HUDEP-2 (cell line): Measurements from ENCODE around the gene EPSTI1.
"Not testable (repeated sequence)": the region's sequence is repeated elsewhere in the genome, so short reads cannot be mapped to it uniquely, and the experiment has no call there.

Experiments
- DNase-seq, 76 experiments: peaks; one replicate each; lab custom pipeline; 2025; ENCODE audit not compliant: unreplicated experiment in 76 of 76; lab: John Stamatoyannopoulos, UW

The EPSTI1 gene

GRCh38 chr13:42991898-42992763 is at the start of gene EPSTI1:
Gene EPSTI1 (minus strand): TSS chr13:42992241. CDS start chr13:42992165, 76 bp downstream.
- DNase-seq: peak in 53 of 76 experiments; percentile 1 to 58 (median 16)

- DNase-seq: no peak
Measured at GRCh38 chr13:43041369-43041921, 49.4 kb upstream of the EPSTI1 start.

DNA sequence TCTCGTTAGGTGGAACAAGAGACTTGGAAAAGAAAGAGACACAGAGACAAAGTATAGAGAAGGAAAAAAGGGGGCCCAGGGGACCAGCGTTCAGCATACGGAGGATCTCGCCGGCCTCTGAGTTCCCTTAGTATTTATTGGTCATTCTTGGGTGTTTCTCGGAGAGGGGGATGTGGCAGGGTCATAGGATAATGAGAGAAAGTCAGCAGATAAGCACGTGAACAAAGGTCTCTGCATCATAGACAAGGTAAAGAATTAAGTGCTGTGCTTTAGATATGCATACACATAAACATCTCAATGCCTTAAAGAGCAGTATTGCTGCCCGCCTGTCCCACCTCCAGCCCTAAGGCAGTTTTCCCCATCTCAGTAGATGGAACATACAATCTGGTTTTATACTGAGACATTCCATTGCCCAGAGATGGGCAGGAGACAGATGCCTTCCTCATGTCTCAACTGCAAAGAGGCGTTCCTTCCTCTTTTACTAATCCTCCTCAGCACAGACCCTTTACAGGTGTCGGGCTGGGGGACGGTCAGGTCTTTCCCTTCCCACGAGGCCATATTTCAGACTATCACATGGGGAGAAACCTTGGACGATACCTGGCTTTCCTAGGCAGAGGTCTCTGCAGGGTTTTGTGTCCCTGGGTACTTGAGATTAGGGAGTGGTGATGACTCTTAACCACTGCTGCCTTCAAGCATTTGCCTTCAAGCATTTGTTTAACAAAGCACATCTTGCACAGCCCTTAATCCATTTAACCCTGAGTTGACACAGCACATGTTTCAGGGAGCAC is 48.7 kb upstream of the EPSTI1 start:
- not testable (repeated sequence) for DNase-seq

- DNase-seq: no peak
Measured at GRCh38 chr13:43039966-43040365, 47.9 kb upstream of the EPSTI1 start.

DNA sequence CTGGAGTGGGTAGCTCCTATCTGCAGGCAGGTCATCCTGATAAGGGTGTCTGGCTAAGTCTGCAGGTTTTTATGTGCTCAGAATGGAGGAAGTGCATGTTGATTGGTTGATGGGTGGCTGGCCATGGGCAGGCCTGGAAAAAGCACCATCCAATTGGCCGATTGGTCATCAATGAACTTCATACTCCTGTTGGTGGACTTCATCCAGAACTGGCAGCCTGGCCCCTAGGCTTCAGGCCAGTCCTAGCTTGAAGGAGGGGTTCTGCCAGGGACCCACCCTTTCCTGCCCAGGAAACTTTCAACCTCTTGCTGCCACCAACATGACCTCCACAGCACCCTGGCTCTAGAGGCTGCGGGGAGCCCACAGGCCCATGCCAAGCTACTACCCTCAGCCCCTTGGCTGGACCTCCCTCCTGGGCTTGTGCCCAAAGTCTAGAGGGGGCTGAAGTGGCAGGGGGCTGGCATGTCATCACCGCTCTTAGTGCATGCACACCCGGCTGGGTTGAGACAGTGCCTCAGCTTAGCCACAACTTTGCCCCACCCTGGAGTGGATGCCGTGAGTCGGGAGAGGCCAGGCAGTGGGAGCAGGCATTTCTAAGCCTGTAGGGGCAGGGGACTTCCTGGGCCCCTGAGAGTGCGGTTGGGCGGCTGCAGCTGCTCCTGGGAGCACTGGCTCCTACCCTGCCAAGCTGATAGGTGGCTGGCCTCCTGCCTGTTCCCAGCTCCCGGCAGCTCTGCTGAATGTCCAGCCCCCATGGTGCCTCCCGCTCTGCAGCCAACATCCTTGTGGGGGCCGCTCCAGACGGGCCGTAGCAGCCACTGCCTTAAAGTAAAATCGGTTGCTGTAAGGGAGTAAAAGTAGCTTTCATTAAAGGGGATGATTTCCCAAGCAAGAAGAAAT is 44.6 kb upstream of the EPSTI1 start:
- DNase-seq: peak in 26 of 76 experiments; percentile 2 to 59 (median 16)

DNA sequence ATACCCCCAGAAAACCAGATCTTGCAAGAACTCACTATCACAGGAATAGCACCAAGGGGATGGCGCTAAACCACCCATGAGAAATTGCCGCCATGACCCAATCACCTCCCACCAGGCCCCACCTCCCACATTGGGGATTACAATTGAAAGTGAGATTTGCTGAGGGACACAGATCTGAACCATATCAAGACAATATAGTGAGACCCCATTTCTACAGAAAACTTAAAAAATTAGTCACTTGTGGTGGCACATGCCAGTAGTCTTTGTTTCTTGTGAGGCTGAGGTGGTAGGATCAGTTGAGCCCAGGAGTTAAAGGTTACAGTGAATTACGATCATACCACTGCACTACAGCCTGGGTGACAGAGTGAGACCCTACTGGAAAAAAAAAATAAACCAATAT is 41.0 kb upstream of the EPSTI1 start:
- no peak for DNase-seq

GRCh38 chr13:43031881-43032280 is 39.8 kb upstream of the EPSTI1 start:
- DNase-seq: no peak

GRCh38 chr13:43030548-43030947 is 38.5 kb upstream of the EPSTI1 start:
- no peak for DNase-seq

DNA sequence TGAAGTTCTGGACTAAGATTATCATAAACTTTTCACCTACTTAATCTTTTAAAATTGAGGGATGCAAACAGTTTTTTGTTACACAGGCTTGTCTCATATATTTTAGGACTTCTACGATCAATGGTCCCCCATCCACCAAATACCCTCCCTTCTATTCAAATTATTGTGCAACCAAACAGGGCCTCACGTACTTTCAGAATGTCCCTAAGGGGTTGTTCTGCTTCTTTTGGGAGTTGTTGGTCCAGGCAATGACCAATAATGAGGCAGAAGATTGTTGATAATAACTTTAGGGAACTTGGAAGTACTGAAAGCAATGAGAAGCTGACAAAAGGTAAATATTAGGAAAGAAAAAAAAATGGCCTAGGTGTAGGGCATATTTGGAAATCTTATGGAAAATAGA is 34.2 kb upstream of the EPSTI1 start:
- DNase-seq: no peak

GRCh38 chr13:43023289-43023963 is 31.4 kb upstream of the EPSTI1 start, which contains the start of gene DNAJC15:
Gene DNAJC15 (plus strand): TSS chr13:43023586. CDS start chr13:43023627, 41 bp downstream.
- DNase-seq: peak in 64 of 76 experiments; percentile 13 to 87 (median 67)

DNA sequence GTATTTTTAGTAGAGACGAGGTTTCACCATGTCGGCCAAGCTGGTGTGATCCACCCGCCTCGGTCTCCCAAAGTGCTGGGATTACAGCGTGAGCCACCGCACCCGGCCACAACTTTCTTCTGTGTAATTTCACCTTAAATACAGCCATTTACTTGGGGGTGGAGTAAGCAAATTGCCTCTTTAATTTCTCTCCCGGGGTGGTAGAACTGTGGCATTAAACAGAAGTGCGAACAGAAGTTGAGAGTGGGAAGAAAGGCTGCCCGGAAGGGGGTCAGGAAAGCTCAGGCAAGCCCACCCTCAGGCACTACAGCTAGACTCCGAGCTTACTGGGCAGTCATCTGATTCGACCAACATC is 30.9 kb upstream of the EPSTI1 start:
- no peak for DNase-seq

- DNase-seq: peak in 1 of 76 experiments; percentile 13
Measured at GRCh38 chr13:43021926-43022670, 30.1 kb upstream of the EPSTI1 start.

- no peak for DNase-seq
Measured at GRCh38 chr13:43020794-43021193, 28.8 kb upstream of the EPSTI1 start.

- no peak for DNase-seq
Measured at GRCh38 chr13:43019811-43020210, 27.8 kb upstream of the EPSTI1 start.

DNA sequence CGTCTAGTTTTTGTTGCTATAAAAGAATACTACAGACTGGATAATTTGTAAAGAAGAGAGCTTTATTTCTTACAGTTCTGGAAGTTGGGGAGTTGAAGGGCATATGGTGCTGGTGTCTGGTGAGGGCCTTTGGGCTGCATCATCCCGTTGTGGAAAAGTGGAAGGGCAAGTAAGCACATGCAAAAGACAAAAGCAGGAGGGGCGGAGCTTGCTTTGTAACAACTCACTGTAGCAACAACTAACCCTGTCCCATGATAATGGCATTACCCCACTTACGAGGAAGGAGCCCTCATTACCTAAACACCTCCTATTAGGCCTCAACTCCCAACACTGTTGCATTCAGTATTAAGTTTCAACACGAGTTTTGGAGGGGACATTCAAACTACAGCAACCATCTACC is 24.2 kb upstream of the EPSTI1 start:
- DNase-seq: no peak

DNA sequence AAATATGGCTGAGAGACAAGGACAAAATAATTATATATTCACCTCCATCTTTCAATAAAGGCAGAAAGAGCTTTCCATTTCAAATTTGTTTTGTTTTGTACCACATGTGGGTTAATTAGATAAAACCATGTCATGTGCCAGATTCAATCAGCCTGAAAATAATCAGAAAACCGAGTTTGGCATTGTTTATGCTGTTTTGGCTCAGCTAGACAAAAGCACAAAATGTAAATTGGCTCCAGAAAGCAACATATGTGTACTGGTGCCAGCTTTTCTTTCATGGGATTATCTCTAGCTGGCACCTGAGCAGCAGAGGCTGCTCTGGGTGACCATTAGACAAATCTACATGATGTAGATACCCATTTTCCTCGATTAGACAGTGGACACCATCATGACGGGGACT is 22.1 kb upstream of the EPSTI1 start:
- no peak for DNase-seq

DNA sequence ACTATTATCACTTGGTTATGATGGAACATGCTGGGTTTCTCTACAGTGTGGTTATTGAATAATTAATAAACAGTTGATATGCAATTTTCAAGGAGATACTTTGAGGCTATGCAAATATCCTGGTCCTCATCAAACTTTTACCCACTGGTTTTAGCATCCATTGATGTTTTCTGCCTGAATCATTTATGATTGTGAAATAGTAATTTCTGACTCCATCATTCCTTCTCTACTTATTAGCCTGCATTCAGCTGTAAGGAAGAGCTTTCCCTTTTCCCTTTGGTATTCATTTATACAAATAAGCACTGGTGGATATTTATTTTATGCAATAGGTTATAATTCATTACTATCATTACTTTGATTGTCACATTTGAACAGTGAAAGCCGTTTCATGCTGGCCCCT is 17.5 kb upstream of the EPSTI1 start:
- no peak for DNase-seq

- DNase-seq: no peak
Measured at GRCh38 chr13:43008596-43008995, 16.6 kb upstream of the EPSTI1 start.
